Activated naive CD8-positive, alpha-beta T cell treated with anti-CD3 and anti-CD28 coated beads for 36 hours (primary cell): Measurements from ENCODE around the gene ANAPC4. TPM values are rescaled to one million over a fixed set of nuclear protein-coding genes. Genes with fewer than 3 reads are reported as not detected.

Experiments
- DNase-seq: peaks from one replicate; pipeline ENCODE4 v3.0.0; 2021
- H3K27ac Mint-ChIP-seq: one replicate; pipeline ENCODE4 v1.8.0; 2022; ENCODE audit warnings: mild to moderate bottlenecking, moderate library complexity, mixed read lengths
- H3K27me3 Mint-ChIP-seq: one replicate; pipeline ENCODE4 v1.8.0; 2022; ENCODE audit warnings: mild to moderate bottlenecking, mixed read lengths
- H3K36me3 Mint-ChIP-seq: one replicate; pipeline ENCODE4 v1.8.0; 2021; ENCODE audit warnings: mild to moderate bottlenecking, mixed read lengths
- H3K4me1 Mint-ChIP-seq: one replicate; pipeline ENCODE4 v1.8.0; 2021; ENCODE audit warnings: mixed read lengths
- H3K4me3 Mint-ChIP-seq: one replicate; pipeline ENCODE4 v1.8.0; 2022; ENCODE audit warnings: mild to moderate bottlenecking, moderate library complexity, mixed read lengths
- H3K9me3 Mint-ChIP-seq: one replicate; pipeline ENCODE4 v1.8.0; 2022; ENCODE audit warnings: mixed read lengths
- total RNA-seq, 2 experiments: library from RNA; stranded (reverse); gene quantifications; one replicate each; pipeline ENCODE4 v1.2.3, GENCODE V29; 2021

ANAPC4 gene
- total RNA-seq, 2 experiments from 2014 or later: 32.0 to 33.0 TPM

GRCh38 chr4:25405453-25405852, 28.4 kb downstream of the ANAPC4 start:
- Mint-ChIP-seq H3K4me3 (no peak overlapping the region), H3K27me3 (no peaks in the 10 kb centered on the region), H3K27ac (no peak overlapping the region), H3K4me1 (no peaks in the 10 kb centered on the region), H3K9me3 (no peaks in the 10 kb centered on the region), H3K36me3 (peaks cover 23% of the 10 kb centered on the region)
- no peak for DNase-seq

- Mint-ChIP-seq H3K27me3 (no peaks in the 10 kb centered on the region), H3K27ac (no peak overlapping the region), H3K4me3 (no peak overlapping the region), H3K36me3 (peaks cover 26% of the 10 kb centered on the region), H3K9me3 (no peaks in the 10 kb centered on the region), H3K4me1 (no peaks in the 10 kb centered on the region)
- no peak for DNase-seq
Measured at GRCh38 chr4:25406081-25406692, 29.1 kb downstream of the ANAPC4 start.

- no peaks in the 10 kb centered on the region for H3K4me1 Mint-ChIP-seq
- H3K27me3 Mint-ChIP-seq: no peaks in the 10 kb centered on the region
- no peak overlapping the region for H3K4me3 Mint-ChIP-seq
Measured at GRCh38 chr4:25410820-25411529, 33.9 kb downstream of the ANAPC4 start.

GRCh38 chr4:25413261-25413660, 36.2 kb downstream of the ANAPC4 start:
- H3K4me3 Mint-ChIP-seq: no peak overlapping the region
- H3K27ac Mint-ChIP-seq: no peak overlapping the region
- H3K4me1 Mint-ChIP-seq: no peaks in the 10 kb centered on the region
- DNase-seq: no peak
- H3K9me3 Mint-ChIP-seq: no peaks in the 10 kb centered on the region
- H3K27me3 Mint-ChIP-seq: no peaks in the 10 kb centered on the region
- H3K36me3 Mint-ChIP-seq: peaks cover 15% of the 10 kb centered on the region

More at GRCh38 chr4:25410820-25411529, 33.9 kb downstream of the ANAPC4 start:
- H3K27ac Mint-ChIP-seq: no peak overlapping the region
- no peaks in the 10 kb centered on the region for H3K9me3 Mint-ChIP-seq
- no peak for DNase-seq
- peaks cover 16% of the 10 kb centered on the region for H3K36me3 Mint-ChIP-seq

GRCh38 chr4:25417014-25417413, 40.0 kb downstream of the ANAPC4 start:
- Mint-ChIP-seq H3K9me3 (no peaks in the 10 kb centered on the region), H3K4me1 (no peaks in the 10 kb centered on the region), H3K27me3 (no peaks in the 10 kb centered on the region), H3K27ac (no peak overlapping the region), H3K36me3 (peaks cover 9% of the 10 kb centered on the region), H3K4me3 (no peak overlapping the region)
- DNase-seq: no peak

- Mint-ChIP-seq H3K27me3 (no peaks in the 10 kb centered on the region), H3K9me3 (no peaks in the 10 kb centered on the region), H3K4me1 (no peaks in the 10 kb centered on the region), H3K27ac (no peak overlapping the region), H3K36me3 (peaks cover 4% of the 10 kb centered on the region), H3K4me3 (no peak overlapping the region)
- DNase-seq: no peak
Measured at GRCh38 chr4:25420931-25421330, 43.9 kb downstream of the ANAPC4 start.

- Mint-ChIP-seq H3K27ac (no peak overlapping the region), H3K36me3 (peaks cover 4% of the 10 kb centered on the region), H3K27me3 (no peaks in the 10 kb centered on the region), H3K9me3 (no peaks in the 10 kb centered on the region), H3K4me3 (no peak overlapping the region), H3K4me1 (no peaks in the 10 kb centered on the region)
- no peak for DNase-seq
Measured at GRCh38 chr4:25421816-25422525, 44.9 kb downstream of the ANAPC4 start.

GRCh38 chr4:25423548-25423947, 46.5 kb downstream of the ANAPC4 start:
- H3K27me3 Mint-ChIP-seq: no peaks in the 10 kb centered on the region
- H3K27ac Mint-ChIP-seq: no peak overlapping the region
- DNase-seq: no peak
- no peak overlapping the region for H3K4me3 Mint-ChIP-seq
- peaks cover 2% of the 10 kb centered on the region for H3K36me3 Mint-ChIP-seq
- no peaks in the 10 kb centered on the region for H3K9me3 Mint-ChIP-seq
- H3K4me1 Mint-ChIP-seq: no peaks in the 10 kb centered on the region

- Mint-ChIP-seq H3K9me3 (no peaks in the 10 kb centered on the region), H3K27me3 (no peaks in the 10 kb centered on the region), H3K4me1 (no peaks in the 10 kb centered on the region), H3K36me3 (no peaks in the 10 kb centered on the region), H3K27ac (no peak overlapping the region), H3K4me3 (no peak overlapping the region)
- no peak for DNase-seq
Measured at GRCh38 chr4:25424539-25425228, 47.6 kb downstream of the ANAPC4 start.

GRCh38 chr4:25425361-25425760, 48.3 kb downstream of the ANAPC4 start:
- Mint-ChIP-seq H3K4me3 (no peak overlapping the region), H3K27ac (no peak overlapping the region), H3K27me3 (no peaks in the 10 kb centered on the region), H3K9me3 (no peaks in the 10 kb centered on the region), H3K36me3 (no peaks in the 10 kb centered on the region), H3K4me1 (no peaks in the 10 kb centered on the region)
- DNase-seq: no peak

GRCh38 chr4:25427871-25428270, 50.8 kb downstream of the ANAPC4 start:
- H3K9me3 Mint-ChIP-seq: peaks cover 2% of the 10 kb centered on the region
- H3K4me1 Mint-ChIP-seq: no peaks in the 10 kb centered on the region

GRCh38 chr4:25430630-25431029, 53.6 kb downstream of the ANAPC4 start:
- Mint-ChIP-seq H3K27ac (no peak overlapping the region), H3K9me3 (peaks cover 2% of the 10 kb centered on the region), H3K36me3 (peaks cover 1% of the 10 kb centered on the region), H3K4me3 (no peak overlapping the region), H3K27me3 (no peaks in the 10 kb centered on the region), H3K4me1 (no peaks in the 10 kb centered on the region)
- DNase-seq: no peak

More at GRCh38 chr4:25427871-25428270, 50.8 kb downstream of the ANAPC4 start:
- no peak for DNase-seq
- Mint-ChIP-seq H3K36me3 (peaks cover 1% of the 10 kb centered on the region), H3K27ac (no peak overlapping the region), H3K4me3 (no peak overlapping the region), H3K27me3 (no peaks in the 10 kb centered on the region)

GRCh38 chr4:25433966-25434827, 57.1 kb downstream of the ANAPC4 start:
- peaks cover 2% of the 10 kb centered on the region for H3K9me3 Mint-ChIP-seq
- no peak overlapping the region for H3K27ac Mint-ChIP-seq
- peaks cover 1% of the 10 kb centered on the region for H3K36me3 Mint-ChIP-seq
- no peaks in the 10 kb centered on the region for H3K27me3 Mint-ChIP-seq
- H3K4me3 Mint-ChIP-seq: no peak overlapping the region
- H3K4me1 Mint-ChIP-seq: no peaks in the 10 kb centered on the region
- DNase-seq: no peak

GRCh38 chr4:25437926-25438325, 60.9 kb downstream of the ANAPC4 start:
- Mint-ChIP-seq H3K4me3 (no peak overlapping the region), H3K27me3 (no peaks in the 10 kb centered on the region), H3K9me3 (no peaks in the 10 kb centered on the region), H3K36me3 (peaks cover 3% of the 10 kb centered on the region), H3K27ac (no peak overlapping the region), H3K4me1 (no peaks in the 10 kb centered on the region)
- no peak for DNase-seq
